GM12878 (cell line): ENCODE data around the gene HOPX. TPM values are rescaled to one million over a fixed set of nuclear protein-coding genes. Genes with fewer than 3 reads are reported as not detected.
"Not testable (repeated sequence)": the region's sequence is repeated elsewhere in the genome, so short reads cannot be mapped to it uniquely, and the experiment has no call there.

Source experiments
- ATAC-seq: fragments of 200-7000 bp; cut with Tn5 transposase; 3 replicates; pipeline ENCODE4 v1.9.1; 2020; ENCODE audit warnings: mild to moderate bottlenecking, moderate library complexity
- BruUV-seq: library from RNA; stranded (reverse); fragments of 400-500 nt; replicated peaks from 2 replicates; lab custom pipeline; 2021; lab: Mats Ljungman, UMichigan
- CTCF ChIA-PET: fragments of 300-600 bp; sonication (Branson Sonifier 250); formaldehyde crosslinking; extraction: SDS; loops from one replicate; lab custom pipeline; 2021; ENCODE audit warnings: inconsistent platforms; lab: Yijun Ruan, JAX
- POLR2A ChIA-PET: fragments of 350-600 bp; formaldehyde crosslinking; extraction: SDS; loops from one replicate; lab custom pipeline; 2021; ENCODE audit warnings: inconsistent platforms; lab: Charles Lee
- RAD21 ChIA-PET: fragments of 300-600 bp; sonication (Branson Sonifier 250); formaldehyde crosslinking; loops from one replicate; lab custom pipeline; 2023; ENCODE audit warnings: antibody characterized with exemption; ENCODE audit not compliant: unreplicated experiment; lab: Charles Lee
- SMC1A ChIA-PET: fragments of 300-600 bp; sonication (Branson Sonifier 250); formaldehyde crosslinking; loops from one replicate; lab custom pipeline; 2023; ENCODE audit not compliant: unreplicated experiment, uncharacterized antibody; lab: Charles Lee
- DNase-seq: peaks from one replicate; pipeline ENCODE4 v3.0.0-alpha.2; 2011; ENCODE audit warnings: low read depth, low spot score
- FAIRE-seq: peaks from 3 replicates; lab custom pipeline; 2011; peaks lifted over from hg19 to GRCh38; lab: Jason Lieb, UNC
- H2AFZ ChIP-seq: 2 replicates; pipeline ENCODE4 v1.6.0; 2011; ENCODE audit warnings: low read depth, low read length, control low read depth; ENCODE audit not compliant: control insufficient read depth
- H3K27ac ChIP-seq: 2 replicates; pipeline ENCODE4 v1.5.1; 2011; ENCODE audit warnings: control low read depth; ENCODE audit not compliant: control insufficient read depth, insufficient read depth
- H3K27me3 ChIP-seq, 2 experiments: replicated peaks in 1 of 2; 2 replicates each; pipeline versions ENCODE4 v1.6.0 to v1.6.1; 2011; ENCODE audit warnings: low read length in 1 of 2; ENCODE audit not compliant: control insufficient read depth in 2 of 2, insufficient read depth in 2 of 2
- H3K36me3 ChIP-seq, 2 experiments: 2 replicates each; pipeline ENCODE4 v1.5.1; 2011; ENCODE audit warnings: low read length in 1 of 2; ENCODE audit not compliant: control insufficient read depth in 2 of 2, insufficient read depth in 2 of 2
- H3K4me1 ChIP-seq: 2 replicates; pipeline ENCODE4 v1.6.1; 2011; ENCODE audit warnings: mild to moderate bottlenecking, low read length, moderate library complexity, mixed read lengths; ENCODE audit not compliant: control insufficient read depth, insufficient read depth
- H3K4me2 ChIP-seq: 2 replicates; pipeline ENCODE4 v1.6.0; 2011; ENCODE audit warnings: control low read depth; ENCODE audit not compliant: control insufficient read depth, insufficient read depth
- H3K4me3 ChIP-seq: fragments of 200-600 bp; sonication (generic); 2 replicates; pipeline ENCODE4 v1.5.1; 2016
- H3K79me2 ChIP-seq: 2 replicates; pipeline ENCODE4 v1.6.0; 2011; ENCODE audit warnings: low read length; ENCODE audit not compliant: control insufficient read depth, insufficient read depth
- H3K9ac ChIP-seq: 2 replicates; pipeline ENCODE4 v1.8.0; 2011; ENCODE audit warnings: low read length, control low read depth, mixed read lengths; ENCODE audit not compliant: control insufficient read depth, insufficient read depth
- H3K9me3 ChIP-seq: replicated peaks from 3 replicates; pipeline ENCODE4 v1.5.1; 2011; ENCODE audit warnings: mild to moderate bottlenecking, low read length; ENCODE audit not compliant: control insufficient read depth, insufficient read depth
- H4K20me1 ChIP-seq: 2 replicates; pipeline ENCODE4 v1.6.0; 2011; ENCODE audit not compliant: control insufficient read depth, insufficient read depth
- BCL3 ChIP-seq: IDR thresholded peaks from 2 replicates; pipeline ENCODE4 v1.6.1; 2011; ENCODE audit warnings: borderline replicate concordance, low read depth, mild to moderate bottlenecking, moderate library complexity, low read length; ENCODE audit not compliant: insufficient read depth, poor library complexity, severe bottlenecking
- BHLHE40 ChIP-seq, 2 experiments: fragments of 450-650 bp in 1 of 2; IDR thresholded peaks; 2 replicates each; pipeline ENCODE4 v1.6.1; 2011 to 2017; ENCODE audit warnings: low read depth in 2 of 2, borderline replicate concordance in 1 of 2, improper control_type of control experiment in 1 of 2, low read length in 1 of 2, mild to moderate bottlenecking in 1 of 2
- CBX3 ChIP-seq: fragments of 200-600 bp; sonication (generic); IDR thresholded peaks from 2 replicates; pipeline ENCODE4 v1.6.1; 2016; ENCODE audit warnings: low read depth, borderline replicate concordance
- ESRRA ChIP-seq: IDR thresholded peaks from 2 replicates; pipeline ENCODE4 v1.6.1; 2012; ENCODE audit warnings: mild to moderate bottlenecking, low read length, improper control_type of control experiment
- GATAD2B ChIP-seq: fragments of 450-650 bp; conservative IDR thresholded peaks from 2 replicates; pipeline ENCODE4 v1.6.1; 2017; ENCODE audit warnings: low read depth, mild to moderate bottlenecking, moderate library complexity
- MTA3 ChIP-seq: IDR thresholded peaks from 2 replicates; pipeline ENCODE4 v1.6.1; 2012; ENCODE audit warnings: low read length, inconsistent platforms, borderline replicate concordance
- MYB ChIP-seq: fragments of 150-350 bp; IDR thresholded peaks from 2 replicates; pipeline ENCODE4 v1.6.1; 2014; ENCODE audit warnings: mild to moderate bottlenecking, low read depth, low read length, borderline replicate concordance
- NR2C1 ChIP-seq: fragments of 450-650 bp; IDR thresholded peaks from 2 replicates; pipeline ENCODE4 v1.6.1; 2017; ENCODE audit warnings: antibody characterized with exemption, mild to moderate bottlenecking, moderate library complexity
- PKNOX1 ChIP-seq: fragments of 450-650 bp; IDR thresholded peaks from 2 replicates; pipeline ENCODE4 v1.6.1; 2016; ENCODE audit warnings: mild to moderate bottlenecking
- RAD51 ChIP-seq: fragments of 450-650 bp; IDR thresholded peaks from 2 replicates; pipeline ENCODE4 v1.6.1; 2016; ENCODE audit warnings: moderate library complexity, mild to moderate bottlenecking, inconsistent platforms
- ZBTB33 ChIP-seq: fragments of 450-650 bp; IDR thresholded peaks from 2 replicates; pipeline ENCODE4 v1.6.1; 2017; ENCODE audit warnings: mild to moderate bottlenecking
- ZSCAN29 ChIP-seq: fragments of 450-650 bp; IDR thresholded peaks from 2 replicates; pipeline ENCODE4 v1.6.1; 2017; ENCODE audit warnings: mild to moderate bottlenecking, moderate library complexity
- in situ Hi-C: fragments of 300-500 bp; cut with MboI; formaldehyde crosslinking; loops from 9 replicates; pipeline ENCODE4 v1.14.3; 2018; ENCODE audit warnings: mixed read lengths
- intact Hi-C: fragments of 100-400 bp; cut with micrococcal nuclease; formaldehyde crosslinking; loops from one replicate; pipeline ENCODE4 v1.14.2; 2022; ENCODE audit not compliant: unreplicated experiment
- polyA plus RNA-seq, 11 experiments: library from polyadenylated mRNA; depleted of rRNA in 4 of 11; unstranded in 6 of 11; stranded (reverse) in 5 of 11; fragments of >200 nt; fragmentation: Nextera tagmentation in 4 of 11; fragmentation: Illumina TruSeq in 1 of 11; extraction: Ambion mirVana in 4 of 11; extraction: Trizol in 1 of 11; gene quantifications; 1 replicate in 1 of 11; 2 replicates in 10 of 11; pipeline versions ENCODE4 v1.2.1 to v1.2.3, GENCODE V29; 2011 to 2016; ENCODE audit warnings: inconsistent platforms in 2 of 11, missing spikeins in 2 of 11, low read depth in 1 of 11
- total RNA-seq, 4 experiments: library from RNA; depleted of rRNA in 3 of 4; stranded (reverse); fragments of >200 nt in 3 of 4; fragmentation: Illumina TruSeq in 1 of 4; extraction: Trizol in 1 of 4; gene quantifications; 2 replicates each; pipeline versions ENCODE4 v1.2.1 to v1.2.3, GENCODE V29; 2013 to 2021
- TF ChIP-seq, protein P1 (sequence below): fragments of 150-350 bp; IDR thresholded peaks from 2 replicates; pipeline ENCODE4 v1.6.1; 2014; ENCODE audit warnings: mild to moderate bottlenecking, low read depth, low read length

Gene HOPX
- total and polyA plus RNA-seq, 10 of the 15 experiments (the other 5 are each of a cell fraction or from before 2014, with no cell fraction given), result 0.11 to 0.40 (median 0.23) TPM; not detected in 4

DNA sequence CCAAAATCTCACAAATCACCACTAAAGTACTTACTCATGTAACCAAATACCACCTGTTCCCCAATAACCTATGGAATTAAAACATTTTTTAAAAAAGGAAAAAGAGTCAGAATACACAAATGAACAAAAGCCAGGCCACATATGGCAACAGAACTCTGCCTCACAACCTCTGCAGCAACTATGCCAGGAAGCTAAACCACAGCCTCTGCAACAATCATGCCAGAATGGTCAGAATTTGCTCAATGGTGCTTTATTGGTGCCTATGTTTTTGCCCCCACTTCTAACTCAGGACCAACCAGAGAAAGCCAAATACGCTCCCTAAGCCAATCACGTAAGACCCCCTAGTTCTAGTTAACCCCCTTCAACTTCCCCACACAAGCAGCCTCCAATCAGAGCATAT, 69.6 kb downstream of the HOPX start (continued):
- TF ChIP-seq, protein P1, sequence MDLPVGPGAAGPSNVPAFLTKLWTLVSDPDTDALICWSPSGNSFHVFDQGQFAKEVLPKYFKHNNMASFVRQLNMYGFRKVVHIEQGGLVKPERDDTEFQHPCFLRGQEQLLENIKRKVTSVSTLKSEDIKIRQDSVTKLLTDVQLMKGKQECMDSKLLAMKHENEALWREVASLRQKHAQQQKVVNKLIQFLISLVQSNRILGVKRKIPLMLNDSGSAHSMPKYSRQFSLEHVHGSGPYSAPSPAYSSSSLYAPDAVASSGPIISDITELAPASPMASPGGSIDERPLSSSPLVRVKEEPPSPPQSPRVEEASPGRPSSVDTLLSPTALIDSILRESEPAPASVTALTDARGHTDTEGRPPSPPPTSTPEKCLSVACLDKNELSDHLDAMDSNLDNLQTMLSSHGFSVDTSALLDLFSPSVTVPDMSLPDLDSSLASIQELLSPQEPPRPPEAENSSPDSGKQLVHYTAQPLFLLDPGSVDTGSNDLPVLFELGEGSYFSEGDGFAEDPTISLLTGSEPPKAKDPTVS, result no peak
- no peak for TF ChIP-seq ZSCAN29
- no peak for TF ChIP-seq ESRRA
- TF ChIP-seq GATAD2B, result no peak
- no peak for TF ChIP-seq NR2C1
- TF ChIP-seq CBX3, result no peak
- no peak for TF ChIP-seq BCL3
- no peak for TF ChIP-seq ZBTB33
- TF ChIP-seq MTA3, result no peak
- no peak for TF ChIP-seq RAD51
- TF ChIP-seq PKNOX1, result no peak
- TF ChIP-seq BHLHE40 (IDR thresholded peaks at IDR 0.05; ENCODE audit: borderline replicate concordance in 1 of 2, low read depth in 2 of 2, low read length in 1 of 2), result no peak
- no peak for TF ChIP-seq MYB

DNA sequence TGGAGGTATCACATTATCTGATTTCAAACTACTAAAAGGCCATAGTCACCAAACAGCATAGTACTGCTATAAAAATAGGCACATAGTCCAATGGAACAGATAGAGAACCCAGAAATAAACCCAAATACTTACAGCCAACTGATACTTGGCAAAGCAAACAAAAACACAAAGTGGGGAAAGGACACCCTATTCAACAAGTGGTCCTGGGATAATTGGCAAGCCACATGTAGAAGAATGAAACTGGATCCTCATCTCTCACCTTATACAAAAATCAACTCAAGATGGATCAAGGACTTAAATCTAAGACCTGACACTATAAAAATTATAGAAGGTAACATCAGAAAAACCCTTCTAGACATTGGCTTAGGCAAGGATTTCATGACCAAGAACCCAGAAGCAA, 70.9 kb downstream of the HOPX start:
- intact Hi-C loops, FAIRE-seq, H3K4me2 ChIP-seq, SMC1A ChIA-PET, DNase-seq, H2AFZ ChIP-seq, H3K4me3 ChIP-seq, RAD21 ChIA-PET, in situ Hi-C loops, H4K20me1 ChIP-seq, H3K9ac ChIP-seq, H3K36me3 ChIP-seq, H3K27me3 ChIP-seq, CTCF ChIA-PET, POLR2A ChIA-PET, H3K4me1 ChIP-seq, H3K9me3 ChIP-seq, BruUV-seq, H3K79me2 ChIP-seq, H3K27ac ChIP-seq, ATAC-seq: not testable (repeated sequence)
